Epithelial cell of proximal tubule (primary cell): Measurements from ENCODE around the gene LAMA2. TPM values are rescaled to one million over a fixed set of nuclear protein-coding genes. Genes with fewer than 3 reads are reported as not detected.
A peak's percentile ranks its signal among the peaks of the same experiment; 100 is the strongest.

ENCODE experiments used
- DNase-seq: peaks from one replicate; pipeline ENCODE4 v3.0.0-alpha.2; 2011; ENCODE audit warnings: low read depth
- H3K4me3 ChIP-seq: 2 replicates; pipeline ENCODE4 v1.5.1; 2011; ENCODE audit warnings: low read depth, mild to moderate bottlenecking, low read length
- total RNA-seq: library from RNA; depleted of rRNA; stranded (reverse); fragments of >200 nt; gene quantifications from 2 replicates; pipeline ENCODE4 v1.2.3, GENCODE V29; 2015
- TF ChIP-seq, protein P1 (sequence below): conservative IDR thresholded peaks from 2 replicates; pipeline ENCODE4 v1.5.1; 2012; ENCODE audit warnings: low read depth, mild to moderate bottlenecking, low read length

The LAMA2 gene
- total RNA-seq, 1 donor from 2014 or later = 0.69 TPM

DNA sequence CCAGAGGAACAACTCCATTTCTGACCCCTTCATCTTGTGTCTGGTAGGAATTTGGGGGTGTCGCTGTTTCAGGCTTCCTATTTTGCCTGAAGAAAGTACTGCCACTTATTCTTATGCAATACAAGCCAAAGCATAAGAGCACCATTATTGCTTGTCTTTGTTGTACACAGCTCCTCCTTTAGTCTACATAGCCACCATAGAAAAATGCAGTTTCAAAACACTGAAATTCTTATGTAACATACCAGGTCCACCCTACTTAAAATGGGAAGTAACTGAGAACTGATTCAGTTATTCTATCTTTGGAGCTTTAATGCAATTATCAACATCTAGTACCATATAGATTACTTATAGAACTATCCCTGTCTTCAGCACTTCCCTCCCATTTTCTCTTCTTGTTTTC lies 571.5 kb downstream of the LAMA2 start:
- no peak for DNase-seq
- TF ChIP-seq, protein P1, sequence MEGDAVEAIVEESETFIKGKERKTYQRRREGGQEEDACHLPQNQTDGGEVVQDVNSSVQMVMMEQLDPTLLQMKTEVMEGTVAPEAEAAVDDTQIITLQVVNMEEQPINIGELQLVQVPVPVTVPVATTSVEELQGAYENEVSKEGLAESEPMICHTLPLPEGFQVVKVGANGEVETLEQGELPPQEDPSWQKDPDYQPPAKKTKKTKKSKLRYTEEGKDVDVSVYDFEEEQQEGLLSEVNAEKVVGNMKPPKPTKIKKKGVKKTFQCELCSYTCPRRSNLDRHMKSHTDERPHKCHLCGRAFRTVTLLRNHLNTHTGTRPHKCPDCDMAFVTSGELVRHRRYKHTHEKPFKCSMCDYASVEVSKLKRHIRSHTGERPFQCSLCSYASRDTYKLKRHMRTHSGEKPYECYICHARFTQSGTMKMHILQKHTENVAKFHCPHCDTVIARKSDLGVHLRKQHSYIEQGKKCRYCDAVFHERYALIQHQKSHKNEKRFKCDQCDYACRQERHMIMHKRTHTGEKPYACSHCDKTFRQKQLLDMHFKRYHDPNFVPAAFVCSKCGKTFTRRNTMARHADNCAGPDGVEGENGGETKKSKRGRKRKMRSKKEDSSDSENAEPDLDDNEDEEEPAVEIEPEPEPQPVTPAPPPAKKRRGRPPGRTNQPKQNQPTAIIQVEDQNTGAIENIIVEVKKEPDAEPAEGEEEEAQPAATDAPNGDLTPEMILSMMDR = no peak

DNA sequence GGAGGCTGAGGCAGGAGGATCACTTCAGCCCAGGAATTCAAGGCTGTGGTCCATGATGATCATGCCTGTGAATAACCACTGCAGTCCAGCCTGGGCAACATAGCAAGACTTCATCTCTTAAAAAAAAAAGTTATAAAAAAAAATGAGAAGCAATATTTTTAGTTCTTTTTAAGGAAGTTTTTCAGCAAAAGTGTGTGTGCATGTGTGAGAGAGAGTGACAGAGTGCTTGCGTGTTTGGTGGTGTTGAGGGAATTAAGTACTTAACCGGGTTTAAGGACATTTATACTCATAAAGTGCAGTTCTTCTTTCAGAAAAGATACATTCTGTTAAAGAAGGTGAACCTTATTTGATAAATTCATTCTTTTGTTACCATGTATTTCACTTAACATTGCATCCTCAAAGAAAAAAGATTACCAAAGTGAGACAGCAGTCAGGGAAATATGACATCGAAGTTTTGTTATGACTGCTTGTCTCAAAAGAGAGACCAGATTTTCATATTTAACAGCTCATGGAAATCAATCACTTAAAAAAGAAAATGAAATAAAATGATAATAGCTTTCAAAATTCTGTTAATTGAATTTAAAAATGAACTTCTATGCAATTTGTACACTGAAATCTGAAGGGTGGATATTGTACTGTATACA lies 572.3 kb downstream of the LAMA2 start:
- TF ChIP-seq, protein P1 = no peak
- DNase-seq = no peak
- no peak overlapping the region for H3K4me3 ChIP-seq

More for the DNA sequence above, 571.5 kb downstream of the LAMA2 start:
- H3K4me3 ChIP-seq = no peak overlapping the region

DNA sequence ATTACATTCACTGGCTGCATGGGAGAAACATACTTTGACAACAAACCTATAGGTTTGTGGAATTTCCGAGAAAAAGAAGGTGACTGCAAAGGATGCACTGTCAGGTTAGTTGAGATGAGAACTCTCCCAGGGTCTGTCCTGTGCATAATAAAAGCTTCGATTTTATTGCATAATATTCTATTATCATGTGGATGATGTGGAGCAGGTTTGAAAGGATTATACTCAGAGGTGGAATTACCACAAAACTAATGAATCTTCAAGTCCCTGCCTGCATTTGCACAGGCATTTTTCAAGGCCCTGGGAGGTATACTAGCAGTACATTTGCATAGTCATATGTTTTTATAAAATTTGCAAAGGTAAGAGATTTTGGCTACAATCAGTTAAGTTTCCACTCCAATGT lies 577.3 kb downstream of the LAMA2 start:
- H3K4me3 ChIP-seq = no peak overlapping the region
- TF ChIP-seq, protein P1 = no peak
- DNase-seq = no peak

DNA sequence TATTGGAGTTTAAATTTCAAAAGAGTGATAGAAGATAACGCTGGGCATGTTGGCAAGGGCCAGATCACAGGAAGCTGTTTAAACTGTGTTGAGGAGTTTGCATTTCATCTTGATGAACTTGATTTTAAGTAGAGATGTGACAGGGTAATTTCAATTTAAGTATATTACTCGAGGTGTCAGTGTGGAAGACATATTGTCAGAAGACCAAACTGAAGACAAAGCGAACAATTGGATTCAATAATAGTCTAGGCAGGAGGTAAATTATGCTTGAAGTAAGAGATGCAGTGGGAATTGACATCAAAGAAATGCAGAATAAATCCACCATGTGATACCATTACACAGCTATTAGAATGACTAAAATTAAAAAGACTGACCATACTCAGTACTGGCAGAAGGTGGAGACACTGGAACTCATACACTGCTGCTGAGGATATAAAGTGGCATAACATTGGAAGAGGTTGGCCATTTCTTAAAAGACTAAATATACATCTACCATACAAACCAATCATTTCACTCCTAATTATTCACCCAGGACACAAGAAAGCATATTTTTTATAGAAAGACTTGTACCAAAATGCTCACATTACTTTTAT lies 586.2 kb downstream of the LAMA2 start:
- no peak for DNase-seq
- no peak overlapping the region for H3K4me3 ChIP-seq

DNA sequence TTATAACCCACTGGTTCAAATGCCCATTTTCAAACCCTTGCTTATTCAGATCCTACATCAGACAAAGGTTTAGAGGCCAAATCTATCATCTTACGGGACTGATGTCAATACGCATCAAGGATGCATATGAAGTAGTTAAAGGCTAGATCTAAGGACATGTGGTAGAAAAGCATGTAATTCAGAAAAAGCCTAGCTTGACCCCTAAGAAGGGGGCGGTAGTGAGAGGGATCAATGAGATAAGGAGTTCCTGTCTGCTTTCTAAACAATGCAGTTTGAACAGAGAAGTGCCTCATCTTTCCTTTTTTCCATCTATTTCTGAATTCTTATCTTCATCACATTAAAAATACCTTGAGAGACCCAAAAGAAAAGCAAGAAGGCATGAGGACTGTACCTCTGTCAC lies 589.3 kb downstream of the LAMA2 start:
- H3K4me3 ChIP-seq = no peak overlapping the region
- DNase-seq = no peak
- TF ChIP-seq, protein P1 = no peak

More for the DNA sequence above, 586.2 kb downstream of the LAMA2 start:
- TF ChIP-seq, protein P1 = peak; percentile 33

DNA sequence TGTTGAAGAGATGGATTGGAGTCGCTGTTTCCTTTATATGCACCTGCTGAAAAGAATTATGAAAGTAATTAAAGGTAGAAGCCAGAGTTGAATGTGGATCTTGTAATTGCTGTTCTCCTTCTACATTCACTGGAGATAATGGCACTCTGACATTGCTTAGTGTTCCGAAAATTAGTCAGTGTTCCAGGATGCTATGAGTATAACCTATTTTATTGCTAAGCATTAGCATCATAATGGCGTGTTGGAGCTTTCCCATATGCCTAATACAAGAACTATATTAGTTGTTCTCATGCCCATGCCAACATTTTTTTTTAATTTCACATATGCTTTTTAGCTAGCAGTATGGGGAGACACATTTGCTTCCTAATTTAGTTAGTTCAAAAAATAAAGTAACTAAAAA lies 590.6 kb downstream of the LAMA2 start:
- DNase-seq = no peak
- TF ChIP-seq, protein P1 = no peak
- H3K4me3 ChIP-seq = no peak overlapping the region
